ENCODE measurements around the gene F2R. TPM values are rescaled to one million over a fixed set of nuclear protein-coding genes. Genes with fewer than 3 reads are reported as not detected.
"Not testable (repeated sequence)": the region's sequence is repeated elsewhere in the genome, so short reads cannot be mapped to it uniquely, and the experiment has no call there.

The F2R gene
- total RNA-seq, 1 donor from 2014 or later, result 41.4 TPM

GRCh38 chr5:76775921-76776320, 60.0 kb downstream of the F2R start:
- DNase-seq (ENCODE audit: low read depth), result no peak
- no peak overlapping the region for H3K4me3 ChIP-seq (ENCODE audit: low read depth, low read length)
- no peak for TF ChIP-seq CTCF (conservative IDR thresholded peaks at IDR 0.05; ENCODE audit: low read depth, low read length)

GRCh38 chr5:76776391-76776790, 60.5 kb downstream of the F2R start:
- no peak for DNase-seq (ENCODE audit: low read depth)
- no peak overlapping the region for H3K4me3 ChIP-seq (ENCODE audit: low read depth, low read length)
- TF ChIP-seq CTCF (conservative IDR thresholded peaks at IDR 0.05; ENCODE audit: low read depth, low read length), result no peak

- not testable (repeated sequence) for H3K4me3 ChIP-seq (ENCODE audit: low read depth, low read length); DNase-seq (ENCODE audit: low read depth)
Observed at GRCh38 chr5:76780616-76781015, 64.7 kb downstream of the F2R start.

GRCh38 chr5:76781775-76782174, 65.8 kb downstream of the F2R start:
- no peak for TF ChIP-seq CTCF (conservative IDR thresholded peaks at IDR 0.05; ENCODE audit: low read depth, low read length)

GRCh38 chr5:76782444-76782843, 66.5 kb downstream of the F2R start:
- no peak for TF ChIP-seq CTCF (conservative IDR thresholded peaks at IDR 0.05; ENCODE audit: low read depth, low read length)
- DNase-seq (ENCODE audit: low read depth), result no peak

More at GRCh38 chr5:76781775-76782174, 65.8 kb downstream of the F2R start:
- no peak overlapping the region for H3K4me3 ChIP-seq (ENCODE audit: low read depth, low read length)
- DNase-seq (ENCODE audit: low read depth), result no peak

More at GRCh38 chr5:76782444-76782843, 66.5 kb downstream of the F2R start:
- H3K4me3 ChIP-seq (ENCODE audit: low read depth, low read length), result no peak overlapping the region

Other genes starting within 250 kb of the F2R start
- gene F2RL2, start 92.7 kb upstream of the F2R start, total RNA-seq, result 2.4 and 7.2 TPM in 2 replicates
- 91.6 and 112 TPM in 2 replicates for gene F2RL1, start 102.9 kb downstream of the F2R start, total RNA-seq
- not detected in 2 replicates for gene S100Z, start 133.9 kb downstream of the F2R start, total RNA-seq
- 0.94 TPM in 1 of 2 replicates, not detected in the other for gene CRHBP, start 236.9 kb downstream of the F2R start, total RNA-seq